ENCODE data around the gene YIPF3.

GRCh38 chr6:43521836-43522235, 5.1 kb upstream of the YIPF3 start:
- no peak for TF ChIP-seq CTCF (IDR thresholded peaks at IDR 0.05)
- no peak for TF ChIP-seq POLR2A (IDR thresholded peaks at IDR 0.05)
- TF ChIP-seq POLR2AphosphoS5 (IDR thresholded peaks at IDR 0.05), result no peak
- no peak for TF ChIP-seq EP300 (IDR thresholded peaks at IDR 0.05)
